Astrocyte (in vitro differentiated cells and primary cell): Measurements from ENCODE around the gene NTRK3. TPM values are rescaled to one million over a fixed set of nuclear protein-coding genes. Genes with fewer than 3 reads are reported as not detected.

Experiments
- DNase-seq: peaks from one replicate; pipeline ENCODE4 v3.0.0-alpha.2; 2010; ENCODE audit warnings: low read depth
- FAIRE-seq: peaks from 2 replicates; lab custom pipeline; 2011; peaks lifted over from hg19 to GRCh38; lab: Jason Lieb, UNC
- H2AFZ ChIP-seq: 2 replicates; pipeline ENCODE4 v1.6.0; 2012; ENCODE audit warnings: low read depth, low read length, inconsistent platforms
- H3K27ac ChIP-seq: 2 replicates; pipeline ENCODE4 v1.5.1; 2011; ENCODE audit warnings: low read depth, low read length, inconsistent platforms
- H3K27me3 ChIP-seq: 2 replicates; pipeline ENCODE4 v1.6.0; 2011; ENCODE audit warnings: low read length, inconsistent platforms; ENCODE audit not compliant: insufficient read depth
- H3K36me3 ChIP-seq: 2 replicates; pipeline ENCODE4 v1.5.1; 2011; ENCODE audit warnings: low read length, inconsistent platforms; ENCODE audit not compliant: insufficient read depth
- H3K4me1 ChIP-seq: 2 replicates; pipeline ENCODE4 v1.5.1; 2011; ENCODE audit warnings: low read length, inconsistent platforms; ENCODE audit not compliant: insufficient read depth
- H3K4me2 ChIP-seq: 2 replicates; pipeline ENCODE4 v1.6.0; 2012; ENCODE audit warnings: low read length, inconsistent platforms
- H3K4me3 ChIP-seq: 2 replicates; pipeline ENCODE4 v1.5.1; 2011; ENCODE audit warnings: low read depth, mild to moderate bottlenecking, low read length, inconsistent platforms; ENCODE audit not compliant: insufficient read depth
- H3K79me2 ChIP-seq: 2 replicates; pipeline ENCODE4 v1.6.0; 2012; ENCODE audit warnings: mild to moderate bottlenecking, low read length, inconsistent platforms; ENCODE audit not compliant: insufficient read depth
- H3K9ac ChIP-seq: 2 replicates; pipeline ENCODE4 v1.6.0; 2012; ENCODE audit warnings: mild to moderate bottlenecking, low read length, inconsistent platforms
- H3K9me3 ChIP-seq: 2 replicates; pipeline ENCODE4 v1.5.1; 2012; ENCODE audit warnings: low read depth, mild to moderate bottlenecking, low read length, inconsistent platforms; ENCODE audit not compliant: insufficient read depth
- H4K20me1 ChIP-seq: 2 replicates; pipeline ENCODE4 v1.6.0; 2012; ENCODE audit warnings: low read length, inconsistent platforms; ENCODE audit not compliant: insufficient read depth
- H3K27ac Mint-ChIP-seq: one replicate; pipeline ENCODE4 v1.8.0; 2021; ENCODE audit warnings: mild to moderate bottlenecking, mixed read lengths; ENCODE audit not compliant: unreplicated experiment
- H3K27me3 Mint-ChIP-seq: one replicate; pipeline ENCODE4 v1.8.0; 2021; ENCODE audit warnings: low read depth, mixed read lengths; ENCODE audit not compliant: unreplicated experiment
- H3K36me3 Mint-ChIP-seq: one replicate; pipeline ENCODE4 v1.8.0; 2021; ENCODE audit warnings: low read depth, mixed read lengths; ENCODE audit not compliant: unreplicated experiment
- H3K4me1 Mint-ChIP-seq: one replicate; pipeline ENCODE4 v1.8.0; 2021; ENCODE audit warnings: low read depth, mixed read lengths; ENCODE audit not compliant: unreplicated experiment
- H3K4me3 Mint-ChIP-seq: one replicate; pipeline ENCODE4 v1.8.0; 2021; ENCODE audit warnings: mild to moderate bottlenecking, moderate library complexity, mixed read lengths; ENCODE audit not compliant: unreplicated experiment
- H3K9me3 Mint-ChIP-seq: one replicate; pipeline ENCODE4 v1.8.0; 2021; ENCODE audit warnings: mild to moderate bottlenecking, mixed read lengths; ENCODE audit not compliant: unreplicated experiment
- CTCF ChIP-seq: IDR thresholded peaks from 2 replicates; pipeline ENCODE4 v1.5.1; 2011; ENCODE audit warnings: low read depth, mild to moderate bottlenecking, inconsistent platforms, low read length, moderate library complexity; ENCODE audit not compliant: insufficient read depth
- EZH2 ChIP-seq: IDR thresholded peaks from 2 replicates; pipeline ENCODE4 v1.6.1; 2012; ENCODE audit warnings: mild to moderate bottlenecking, low read length, inconsistent platforms; ENCODE audit not compliant: insufficient read depth
- total RNA-seq: library from RNA; stranded (reverse); gene quantifications from 2 replicates; pipeline ENCODE4 v1.2.1, GENCODE V29; 2021

NTRK3 gene
- total RNA-seq, 1 donor from 2014 or later, result 12.9 TPM

DNA sequence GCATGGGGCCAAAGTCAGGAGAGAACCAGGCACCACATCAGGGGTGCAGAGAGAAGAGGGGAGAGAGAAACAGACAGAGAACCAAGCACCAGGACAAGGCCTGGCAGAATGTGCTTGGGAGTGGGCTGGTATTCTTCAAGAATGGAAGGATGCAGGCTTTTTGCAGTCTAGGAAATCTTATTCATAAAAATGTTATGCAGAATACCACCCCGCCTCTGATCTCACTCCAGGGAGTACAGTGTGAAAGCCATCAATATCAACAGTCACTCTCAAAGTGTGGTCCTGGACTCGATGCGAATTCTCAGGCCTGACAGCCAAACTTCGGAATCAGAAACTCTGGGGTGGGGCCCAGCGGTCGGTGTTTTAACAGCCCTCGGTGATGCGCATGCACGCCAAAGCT is 16.9 kb downstream of the NTRK3 start:
- H3K4me3 ChIP-seq, result no peak overlapping the region
- H4K20me1 ChIP-seq, result peaks cover 8% of the 10 kb centered on the region
- TF ChIP-seq EZH2, result no peak
- no peak for TF ChIP-seq CTCF
- no peaks in the 10 kb centered on the region for H3K9me3 ChIP-seq
- no peak overlapping the region for H2AFZ ChIP-seq
- H3K27ac ChIP-seq, result no peak overlapping the region
- Mint-ChIP-seq H3K4me3 (no peak overlapping the region), H3K9me3 (no peaks in the 10 kb centered on the region), H3K27me3 (peaks cover 9% of the 10 kb centered on the region), H3K4me1 (peaks cover 9% of the 10 kb centered on the region), H3K36me3 (no peaks in the 10 kb centered on the region), H3K27ac (no peak overlapping the region)
- H3K4me2 ChIP-seq, result no peak overlapping the region
- peaks cover 6% of the 10 kb centered on the region for H3K79me2 ChIP-seq
- no peaks in the 10 kb centered on the region for H3K4me1 ChIP-seq
- FAIRE-seq (no peak), DNase-seq (no peak)
- no peak overlapping the region for H3K9ac ChIP-seq
- H3K36me3 ChIP-seq, result no peaks in the 10 kb centered on the region
- H3K27me3 ChIP-seq, result no peaks in the 10 kb centered on the region

DNA sequence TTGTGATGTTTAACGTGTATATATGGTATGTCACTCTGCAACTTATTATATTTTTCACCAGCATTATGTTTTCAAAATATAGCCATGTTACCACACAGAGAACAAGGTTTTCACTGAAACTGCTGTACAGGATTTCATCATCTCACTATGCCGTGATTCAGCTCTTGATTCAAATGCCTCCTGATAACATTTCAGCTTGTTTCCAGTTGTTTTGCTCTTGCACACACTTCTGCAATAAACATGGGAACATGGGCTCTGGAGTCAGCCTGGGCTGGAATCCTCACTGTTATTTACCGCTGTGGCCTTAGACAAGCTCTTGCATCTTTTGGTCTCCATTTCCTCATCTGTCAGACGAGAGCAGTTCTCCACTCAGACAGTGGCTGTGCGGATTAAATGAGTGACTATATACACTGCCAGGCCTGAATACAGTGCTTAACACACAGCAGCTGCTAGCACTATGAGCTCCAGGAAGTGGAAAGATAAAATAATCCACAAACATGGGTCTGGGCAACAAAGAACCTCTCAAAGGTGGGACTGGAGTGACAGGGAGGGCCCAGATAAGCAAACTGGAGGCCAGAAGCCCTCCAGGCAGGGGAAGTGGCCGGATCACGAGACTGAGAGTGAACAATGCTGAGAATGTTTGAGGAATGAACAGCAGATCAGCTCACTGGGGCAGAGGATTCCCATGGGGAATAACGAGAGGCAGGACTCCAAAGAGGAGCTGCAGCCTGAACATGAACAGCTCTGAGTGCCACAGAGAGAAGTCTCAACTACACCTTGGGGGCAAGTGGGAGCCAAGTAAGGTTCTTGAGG is 17.7 kb downstream of the NTRK3 start:
- TF ChIP-seq EZH2 (no peak), CTCF (no peak)
- H3K27ac Mint-ChIP-seq, result peak overlapping the region; percentile 83
- H3K9me3 ChIP-seq, result no peaks in the 10 kb centered on the region
- no peaks in the 10 kb centered on the region for H3K36me3 ChIP-seq
- no peak overlapping the region for H3K4me3 ChIP-seq
- H3K4me3 Mint-ChIP-seq, result no peak overlapping the region
- peak; percentile 42 for DNase-seq
- no peaks in the 10 kb centered on the region for H3K9me3 Mint-ChIP-seq
- H3K36me3 Mint-ChIP-seq, result no peaks in the 10 kb centered on the region
- H3K27me3 ChIP-seq, result no peaks in the 10 kb centered on the region
- no peak overlapping the region for H3K4me2 ChIP-seq
- no peak overlapping the region for H2AFZ ChIP-seq
- peaks cover 12% of the 10 kb centered on the region for H3K27me3 Mint-ChIP-seq
- peak overlapping the region; percentile 4 for H3K27ac ChIP-seq
- peak overlapping the region; percentile 24 for H3K9ac ChIP-seq
- H3K4me1 ChIP-seq, result no peaks in the 10 kb centered on the region
- peaks cover 8% of the 10 kb centered on the region for H4K20me1 ChIP-seq
- H3K4me1 Mint-ChIP-seq, result peaks cover 9% of the 10 kb centered on the region
- H3K79me2 ChIP-seq, result peaks cover 8% of the 10 kb centered on the region
- FAIRE-seq, result no peak

DNA sequence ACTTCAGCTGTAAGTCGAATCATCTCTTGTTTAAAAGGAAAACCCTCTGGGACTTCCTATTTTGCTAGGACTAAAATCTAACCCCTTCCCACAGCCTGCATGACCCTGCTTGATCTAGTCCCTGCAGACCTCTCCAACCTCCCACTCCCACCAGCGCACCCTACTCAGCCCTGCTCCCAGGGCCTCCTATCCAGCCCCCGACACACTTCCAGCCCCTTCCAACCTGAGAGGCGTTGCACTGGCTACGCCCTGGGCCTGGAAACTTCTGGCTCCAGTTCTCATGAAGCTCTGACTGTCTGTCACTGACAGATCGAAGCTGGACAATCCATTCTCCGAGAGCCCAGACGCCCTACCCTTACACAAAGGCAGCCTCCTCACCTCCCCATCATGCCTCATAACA is 21.8 kb downstream of the NTRK3 start:
- Mint-ChIP-seq H3K27me3 (peaks cover 9% of the 10 kb centered on the region), H3K27ac (no peak overlapping the region), H3K9me3 (no peaks in the 10 kb centered on the region), H3K4me1 (peaks cover 9% of the 10 kb centered on the region), H3K4me3 (no peak overlapping the region), H3K36me3 (no peaks in the 10 kb centered on the region)
- no peak overlapping the region for H3K4me3 ChIP-seq
- H3K9me3 ChIP-seq, result no peaks in the 10 kb centered on the region
- DNase-seq (no peak), FAIRE-seq (no peak)
- H2AFZ ChIP-seq, result no peak overlapping the region
- no peaks in the 10 kb centered on the region for H3K27me3 ChIP-seq
- H3K36me3 ChIP-seq, result no peaks in the 10 kb centered on the region
- no peaks in the 10 kb centered on the region for H3K4me1 ChIP-seq
- TF ChIP-seq CTCF (no peak), EZH2 (no peak)
- no peak overlapping the region for H3K4me2 ChIP-seq
- no peak overlapping the region for H3K27ac ChIP-seq
- H3K79me2 ChIP-seq, result peaks cover 8% of the 10 kb centered on the region
- H3K9ac ChIP-seq, result no peak overlapping the region
- no peaks in the 10 kb centered on the region for H4K20me1 ChIP-seq
